ENCODE results near the gene PCDHGA9. TPM values are rescaled to one million over a fixed set of nuclear protein-coding genes. Genes with fewer than 3 reads are reported as not detected.

PCDHGA9 gene
- total and polyA plus RNA-seq, 2 donors (not counting 3 experiments of a cell fraction or from before 2014, with no cell fraction given), result 1.1 to 3.9 TPM

GRCh38 chr5:141366016-141366896, 36.3 kb upstream of the PCDHGA9 start:
- Histone ChIP-seq H3K4me1 (ENCODE audit: control insufficient read depth, extremely low read depth, insufficient read depth, low read length) (no peaks in the 10 kb centered on the region), H3K9ac (replicated peaks; ENCODE audit: extremely low read depth, insufficient read depth, low read length) (no peak overlapping the region), H3K27me3 (ENCODE audit: control insufficient read depth in 2 of 2, insufficient read depth in 2 of 2, low read length in 2 of 2) (peaks cover 52 to 90% of the 10 kb centered on the region in 2 experiments), H3K9me1 (replicated peaks; ENCODE audit: control insufficient read depth, extremely low read depth, insufficient read depth, low read length) (no peaks in the 10 kb centered on the region), H3K4me2 (ENCODE audit: insufficient read depth, low read length) (no peak overlapping the region), H3K27ac (ENCODE audit: insufficient read depth, low read depth, low read length) (no peak overlapping the region), H3K4me3 (replicated peaks in 1 of 3; ENCODE audit: insufficient read depth in 1 of 3, low read depth in 1 of 3, low read length in 3 of 3) (no peak overlapping the region), H3K36me3 (ENCODE audit: control insufficient read depth in 2 of 2, extremely low read depth in 1 of 2, insufficient read depth in 2 of 2, low read length in 2 of 2) (no peaks in the 10 kb centered on the region), H3K79me2 (ENCODE audit: control insufficient read depth, insufficient read depth, low read length) (no peaks in the 10 kb centered on the region), H3K9me3 (replicated peaks; ENCODE audit: control insufficient read depth, insufficient read depth, low read length) (peaks cover 2% of the 10 kb centered on the region), H4K20me1 (replicated peaks; ENCODE audit: control insufficient read depth, extremely low read depth, insufficient read depth, low read length) (no peaks in the 10 kb centered on the region), H2AFZ (ENCODE audit: low read depth, low read length) (no peak overlapping the region)
- ChIA-PET CTCF (interaction anchor here (0.8 to 1.3 kb wide), 2 partner anchors 22 to 36 kb away, joined by 3 read pairs; partner anchors contain the start of genes PCDHGA1 and PCDHGA3), POLR2A (no interaction called here)
- TF ChIP-seq POLR2A (IDR thresholded peaks at IDR 0.05; ENCODE audit: low read depth, low read length) (no peak), MAX (IDR thresholded peaks at IDR 0.05; ENCODE audit: insufficient read depth, insufficient read length) (no peak), GATA2 (IDR thresholded peaks at IDR 0.05; ENCODE audit: insufficient read depth, insufficient read length, low read depth, low read length) (no peak), EZH2 (IDR thresholded peaks at IDR 0.05; ENCODE audit: borderline replicate concordance, low read depth, low read length, severe bottlenecking) (peak; percentile 39)
- intact Hi-C loops (cut with micrococcal nuclease) (no loop called here), dilution Hi-C loops (cut with MboI; ENCODE audit: extremely low pct_ligation_motif_present, low sequenced_read_pairs) (no loop called here)
- FAIRE-seq (no peak), DNase-seq (ENCODE audit: low read depth, low spot score) (no peak)
- no TSS peak for BruUV-seq (replicated peaks)

Data from endothelial cell of umbilical vein (primary cell).